Measurements from ENCODE around the gene CDH19. TPM values are rescaled to one million over a fixed set of nuclear protein-coding genes. Genes with fewer than 3 reads are reported as not detected.

The CDH19 gene
- total RNA-seq, 1 experiment from 2014 or later = not detected

DNA sequence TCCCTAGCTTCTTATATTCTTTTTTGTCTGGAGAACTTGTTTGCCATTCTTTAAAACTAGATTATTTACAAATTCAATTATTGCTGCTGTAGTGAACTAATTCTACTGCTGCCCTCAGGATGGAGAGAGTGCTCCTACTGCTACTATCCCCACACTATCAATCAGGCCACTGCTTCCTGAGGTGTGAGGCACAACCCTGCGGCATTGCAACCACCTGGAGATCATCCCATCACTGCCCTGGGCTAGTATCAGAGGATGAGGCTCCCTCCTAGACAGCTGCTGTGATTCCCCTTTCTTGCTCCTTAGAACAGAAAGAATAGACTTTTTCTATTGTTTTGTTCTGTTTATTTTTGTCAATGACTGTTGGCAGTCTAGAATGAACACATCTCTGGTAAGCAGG is 146.6 kb downstream of the CDH19 start:
- DNase-seq (ENCODE audit: low read depth) = no peak

Data from Daoy (cell line).